Measurements from ENCODE around the gene PIK3AP1.

Gene PIK3AP1

DNA sequence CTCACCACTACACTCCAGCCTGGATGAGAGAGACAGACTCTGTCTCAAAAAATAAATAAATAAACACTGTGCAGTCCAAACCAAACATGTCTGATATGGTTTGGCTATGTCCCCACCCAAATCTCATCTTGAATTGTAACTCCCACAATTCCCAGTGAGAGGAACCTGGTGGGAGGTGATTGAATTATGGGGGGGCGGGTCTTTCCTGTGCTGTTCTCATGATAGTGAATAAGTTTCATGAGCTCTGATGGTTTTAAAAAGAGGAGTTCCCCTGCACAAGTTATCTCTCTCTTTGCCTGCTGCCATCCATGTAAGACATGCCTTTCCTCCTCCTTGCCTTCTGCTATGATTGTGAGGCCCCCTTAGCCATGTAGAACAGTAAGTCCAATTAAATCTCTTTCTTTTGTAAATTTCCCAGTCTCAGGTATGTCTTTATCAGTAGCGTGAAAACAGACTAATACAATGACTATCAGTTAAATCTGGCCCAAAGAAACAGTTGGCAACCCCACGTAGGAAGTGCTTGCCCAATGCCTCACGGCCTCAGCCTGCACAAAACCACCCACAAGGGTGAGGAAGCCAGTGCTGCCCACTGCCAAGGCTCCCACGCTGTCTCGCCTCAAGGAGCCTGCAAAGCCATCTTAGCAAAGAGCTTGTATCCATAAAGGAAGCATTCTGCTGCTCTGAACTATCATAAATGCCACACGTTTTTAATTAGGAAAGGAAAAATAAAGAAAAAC lies 64.7 kb downstream of the PIK3AP1 start:
- H3K4me3 ChIP-seq (replicated peaks; ENCODE audit: insufficient read depth, low read length): peak overlapping the region; percentile 38
- DNase-seq (ENCODE audit: low read depth in 1 of 2, low spot score in 1 of 2): peak; percentile 70 to 86
- TF ChIP-seq SPI1 (IDR thresholded peaks at IDR 0.05; ENCODE audit: borderline replicate concordance, low read depth) (peak; percentile 57; the same call in 1 of the 2 replicates), GABPA (IDR thresholded peaks at IDR 0.05; ENCODE audit: low read depth) (0 out of 2 replicates have a peak, but pooled peaks have one; percentile 30), POLR2AphosphoS5 (IDR thresholded peaks at IDR 0.05; ENCODE audit: low read depth) (peak; percentile 85)
- TF ChIP-seq, protein P1, sequence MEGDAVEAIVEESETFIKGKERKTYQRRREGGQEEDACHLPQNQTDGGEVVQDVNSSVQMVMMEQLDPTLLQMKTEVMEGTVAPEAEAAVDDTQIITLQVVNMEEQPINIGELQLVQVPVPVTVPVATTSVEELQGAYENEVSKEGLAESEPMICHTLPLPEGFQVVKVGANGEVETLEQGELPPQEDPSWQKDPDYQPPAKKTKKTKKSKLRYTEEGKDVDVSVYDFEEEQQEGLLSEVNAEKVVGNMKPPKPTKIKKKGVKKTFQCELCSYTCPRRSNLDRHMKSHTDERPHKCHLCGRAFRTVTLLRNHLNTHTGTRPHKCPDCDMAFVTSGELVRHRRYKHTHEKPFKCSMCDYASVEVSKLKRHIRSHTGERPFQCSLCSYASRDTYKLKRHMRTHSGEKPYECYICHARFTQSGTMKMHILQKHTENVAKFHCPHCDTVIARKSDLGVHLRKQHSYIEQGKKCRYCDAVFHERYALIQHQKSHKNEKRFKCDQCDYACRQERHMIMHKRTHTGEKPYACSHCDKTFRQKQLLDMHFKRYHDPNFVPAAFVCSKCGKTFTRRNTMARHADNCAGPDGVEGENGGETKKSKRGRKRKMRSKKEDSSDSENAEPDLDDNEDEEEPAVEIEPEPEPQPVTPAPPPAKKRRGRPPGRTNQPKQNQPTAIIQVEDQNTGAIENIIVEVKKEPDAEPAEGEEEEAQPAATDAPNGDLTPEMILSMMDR (IDR thresholded peaks at IDR 0.05; ENCODE audit: insufficient read depth, low read length): no peak
- TF ChIP-seq, protein P2, sequence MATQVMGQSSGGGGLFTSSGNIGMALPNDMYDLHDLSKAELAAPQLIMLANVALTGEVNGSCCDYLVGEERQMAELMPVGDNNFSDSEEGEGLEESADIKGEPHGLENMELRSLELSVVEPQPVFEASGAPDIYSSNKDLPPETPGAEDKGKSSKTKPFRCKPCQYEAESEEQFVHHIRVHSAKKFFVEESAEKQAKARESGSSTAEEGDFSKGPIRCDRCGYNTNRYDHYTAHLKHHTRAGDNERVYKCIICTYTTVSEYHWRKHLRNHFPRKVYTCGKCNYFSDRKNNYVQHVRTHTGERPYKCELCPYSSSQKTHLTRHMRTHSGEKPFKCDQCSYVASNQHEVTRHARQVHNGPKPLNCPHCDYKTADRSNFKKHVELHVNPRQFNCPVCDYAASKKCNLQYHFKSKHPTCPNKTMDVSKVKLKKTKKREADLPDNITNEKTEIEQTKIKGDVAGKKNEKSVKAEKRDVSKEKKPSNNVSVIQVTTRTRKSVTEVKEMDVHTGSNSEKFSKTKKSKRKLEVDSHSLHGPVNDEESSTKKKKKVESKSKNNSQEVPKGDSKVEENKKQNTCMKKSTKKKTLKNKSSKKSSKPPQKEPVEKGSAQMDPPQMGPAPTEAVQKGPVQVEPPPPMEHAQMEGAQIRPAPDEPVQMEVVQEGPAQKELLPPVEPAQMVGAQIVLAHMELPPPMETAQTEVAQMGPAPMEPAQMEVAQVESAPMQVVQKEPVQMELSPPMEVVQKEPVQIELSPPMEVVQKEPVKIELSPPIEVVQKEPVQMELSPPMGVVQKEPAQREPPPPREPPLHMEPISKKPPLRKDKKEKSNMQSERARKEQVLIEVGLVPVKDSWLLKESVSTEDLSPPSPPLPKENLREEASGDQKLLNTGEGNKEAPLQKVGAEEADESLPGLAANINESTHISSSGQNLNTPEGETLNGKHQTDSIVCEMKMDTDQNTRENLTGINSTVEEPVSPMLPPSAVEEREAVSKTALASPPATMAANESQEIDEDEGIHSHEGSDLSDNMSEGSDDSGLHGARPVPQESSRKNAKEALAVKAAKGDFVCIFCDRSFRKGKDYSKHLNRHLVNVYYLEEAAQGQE (IDR thresholded peaks at IDR 0.05; ENCODE audit: insufficient replicate concordance, low read depth): no peak
- H3K27me3 ChIP-seq (ENCODE audit: insufficient read depth, poor library complexity, severe bottlenecking): no peaks in the 10 kb centered on the region
- peak overlapping the region; percentile 81 for H3K27ac ChIP-seq (replicated peaks)

DNA sequence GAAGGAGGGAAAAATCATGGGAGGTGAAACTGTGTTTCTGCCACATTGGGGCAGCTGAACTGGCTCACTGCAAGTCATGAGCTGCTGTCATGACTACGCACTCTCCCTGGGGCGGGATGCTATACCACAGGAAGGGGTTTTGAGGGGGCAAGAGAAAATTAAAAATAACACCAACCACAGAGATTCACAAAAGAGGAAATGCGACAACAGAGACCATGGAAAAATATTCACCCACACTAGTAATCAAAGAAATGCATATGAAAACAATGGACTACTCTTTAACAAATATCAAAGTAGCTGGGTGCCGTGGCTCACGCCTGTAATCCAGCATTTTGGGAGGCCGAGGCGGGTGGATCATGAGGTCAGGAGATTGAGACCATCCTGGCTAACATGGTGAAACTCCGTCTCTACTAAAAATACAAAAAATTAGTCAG lies 68.3 kb downstream of the PIK3AP1 start:
- Histone ChIP-seq H3K4me3 (replicated peaks; ENCODE audit: insufficient read depth, low read length) (no peak overlapping the region), H3K27ac (replicated peaks) (peak overlapping the region; percentile 57), H3K27me3 (ENCODE audit: insufficient read depth, poor library complexity, severe bottlenecking) (no peaks in the 10 kb centered on the region)
- TF ChIP-seq SPI1 (IDR thresholded peaks at IDR 0.05; ENCODE audit: borderline replicate concordance, low read depth) (peak; percentile 96), POLR2AphosphoS5 (IDR thresholded peaks at IDR 0.05; ENCODE audit: low read depth) (peak; percentile 49; the same call in 1 of the 2 replicates)
- TF ChIP-seq, protein P1 (IDR thresholded peaks at IDR 0.05; ENCODE audit: insufficient read depth, low read length): no peak
- peak in 1 of 2 experiments; percentile 84 for DNase-seq (ENCODE audit: low read depth in 1 of 2, low spot score in 1 of 2)

DNA sequence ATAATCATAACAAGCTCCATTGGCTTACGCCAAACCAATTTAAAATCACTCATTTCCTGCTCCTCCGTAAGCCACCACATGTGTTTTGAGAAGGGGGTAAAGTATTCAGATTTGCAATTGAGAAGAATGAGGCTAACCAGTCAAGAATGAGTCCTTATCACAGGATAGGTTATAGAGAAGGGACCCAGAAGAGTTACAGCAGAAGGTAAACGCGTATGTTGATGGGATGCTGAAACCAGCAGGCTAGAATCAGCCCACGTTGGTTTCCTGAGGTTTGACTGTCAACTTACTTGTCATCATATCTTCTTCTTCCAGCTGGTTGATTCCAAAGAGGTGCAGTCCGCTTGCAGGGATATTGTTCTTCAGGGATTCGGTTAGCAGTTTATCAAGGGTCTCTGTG lies 69.4 kb downstream of the PIK3AP1 start:
- H3K27me3 ChIP-seq (ENCODE audit: insufficient read depth, poor library complexity, severe bottlenecking): no peaks in the 10 kb centered on the region
- H3K4me3 ChIP-seq (replicated peaks; ENCODE audit: insufficient read depth, low read length): no peak overlapping the region
- TF ChIP-seq SPI1 (IDR thresholded peaks at IDR 0.05; ENCODE audit: borderline replicate concordance, low read depth) (no peak), POLR2AphosphoS5 (IDR thresholded peaks at IDR 0.05; ENCODE audit: low read depth) (no peak), GABPA (IDR thresholded peaks at IDR 0.05; ENCODE audit: low read depth) (no peak)
- TF ChIP-seq, protein P1 (IDR thresholded peaks at IDR 0.05; ENCODE audit: insufficient read depth, low read length): no peak
- TF ChIP-seq, protein P2 (IDR thresholded peaks at IDR 0.05; ENCODE audit: insufficient replicate concordance, low read depth): no peak
- no peak overlapping the region; the same call in none of the 2 replicates for H3K27ac ChIP-seq (replicated peaks)
- DNase-seq (ENCODE audit: low read depth in 1 of 2, low spot score in 1 of 2): no peak
